ENCODE results near the gene APBB1IP.
A peak's percentile ranks its signal among the peaks of the same experiment; 100 is the strongest.
"Not testable (repeated sequence)": the region's sequence is repeated elsewhere in the genome, so short reads cannot be mapped to it uniquely, and the experiment has no call there.

Gene APBB1IP

DNA sequence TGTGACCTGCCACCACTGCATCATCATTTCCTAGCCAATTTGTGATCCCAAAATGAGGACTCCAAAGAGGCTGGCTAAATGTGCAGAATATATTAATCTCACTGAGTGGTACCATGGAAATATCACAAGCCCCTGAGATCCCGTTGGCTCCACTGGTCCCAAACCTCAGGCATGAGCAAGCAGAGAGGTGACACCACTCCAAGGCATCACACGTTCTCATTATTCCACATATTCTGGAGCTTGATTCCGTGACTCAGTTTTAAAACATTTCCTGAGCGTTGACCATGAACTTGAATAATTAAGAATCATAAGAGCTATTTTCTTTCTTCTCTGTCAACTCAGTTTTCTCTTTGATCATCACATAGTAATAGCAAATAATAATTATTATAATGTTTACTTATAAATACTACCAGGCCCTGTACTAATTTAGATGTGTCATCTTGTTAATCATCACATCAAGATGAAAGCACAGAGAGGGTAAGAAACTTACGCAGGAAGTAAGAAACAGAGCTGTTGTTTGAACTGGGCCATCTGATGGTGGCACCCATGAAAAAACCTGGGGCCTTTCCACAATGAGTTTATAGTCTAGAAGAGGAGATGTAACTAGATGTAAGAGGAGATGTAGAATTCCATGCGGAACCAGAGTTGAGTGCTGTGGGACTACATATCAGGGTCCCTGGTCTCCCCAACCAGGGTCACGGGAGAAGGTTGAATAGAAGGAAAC is 3.5 kb downstream of the APBB1IP start:
- DNase-seq: peak in 1 of 5 experiments; percentile 57

DNA sequence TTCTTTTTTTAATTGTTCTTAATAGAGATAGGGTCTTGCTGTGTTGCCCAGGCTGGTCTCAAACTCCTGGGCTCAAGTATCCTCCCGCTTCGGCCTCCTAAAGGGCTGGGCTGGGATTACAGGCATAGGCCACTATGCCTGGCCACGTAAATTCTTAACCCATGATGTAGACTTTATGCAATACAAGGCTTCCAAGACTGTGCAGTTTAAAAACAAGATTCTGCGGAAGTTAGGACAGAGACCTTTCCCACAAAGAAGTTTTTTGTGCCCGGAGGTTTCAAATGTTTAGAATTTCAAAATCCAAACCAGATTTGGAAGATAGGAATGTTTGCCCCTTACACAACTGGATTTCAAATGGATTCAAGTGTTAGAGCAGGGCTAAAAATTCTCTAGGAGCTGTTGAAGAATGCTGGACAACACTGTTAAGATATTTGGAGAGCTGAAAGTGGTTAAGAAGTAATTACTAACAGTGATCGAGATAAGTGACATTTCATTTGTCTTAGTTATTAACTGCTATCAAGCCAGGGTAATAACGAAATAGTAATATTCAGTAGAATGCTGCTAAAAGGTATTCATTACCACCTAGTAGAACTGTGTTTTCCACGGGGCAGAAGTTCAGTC is 7.4 kb downstream of the APBB1IP start:
- DNase-seq: no peak

GRCh38 chr10:26446258-26446657 is 8.1 kb downstream of the APBB1IP start:
- peak in 1 of 5 experiments; percentile 66 for DNase-seq

DNA sequence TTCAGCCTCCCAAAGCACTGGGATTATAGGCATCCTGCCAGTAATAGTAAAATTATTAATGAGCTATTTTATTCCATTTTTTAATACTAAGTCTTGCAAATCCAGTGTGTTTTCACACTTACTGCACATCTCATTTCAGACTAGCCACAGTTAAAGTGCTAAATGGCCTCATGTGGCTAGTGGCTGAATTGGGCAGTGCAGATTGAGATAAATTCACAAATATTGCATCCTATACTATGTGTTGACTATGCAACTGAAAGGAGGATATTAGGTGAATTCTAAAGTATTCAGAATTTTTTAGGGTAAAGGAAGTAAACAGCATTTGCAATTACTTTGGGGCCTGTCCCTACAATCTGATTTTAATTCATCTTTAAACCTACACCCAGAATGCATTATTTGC is 10.2 kb downstream of the APBB1IP start:
- peak in 1 of 5 experiments; percentile 42 for DNase-seq

GRCh38 chr10:26448706-26449435 is 10.7 kb downstream of the APBB1IP start:
- peak in 4 of 5 experiments; percentile 8 to 94 (median 76) for DNase-seq

GRCh38 chr10:26449726-26450125 is 11.6 kb downstream of the APBB1IP start:
- no peak for DNase-seq

DNA sequence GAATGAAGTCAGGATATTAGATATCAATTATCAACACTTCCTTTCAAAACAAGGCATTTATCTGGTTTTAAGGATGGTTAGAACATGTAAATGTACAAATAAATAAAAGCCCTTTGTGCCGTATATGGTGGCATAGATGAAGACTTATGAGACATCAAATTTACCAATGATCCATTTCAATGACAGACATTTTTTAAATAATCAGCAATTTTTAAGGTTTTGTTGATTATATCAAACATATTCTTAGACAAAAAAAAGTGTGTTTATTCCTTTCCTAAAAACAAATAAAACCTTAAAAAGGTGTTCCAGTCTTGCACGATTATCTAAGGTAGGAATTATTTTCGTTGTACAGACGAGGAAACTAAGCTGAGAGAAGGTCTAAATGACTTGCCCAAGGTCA is 13.8 kb downstream of the APBB1IP start:
- DNase-seq: no peak

DNA sequence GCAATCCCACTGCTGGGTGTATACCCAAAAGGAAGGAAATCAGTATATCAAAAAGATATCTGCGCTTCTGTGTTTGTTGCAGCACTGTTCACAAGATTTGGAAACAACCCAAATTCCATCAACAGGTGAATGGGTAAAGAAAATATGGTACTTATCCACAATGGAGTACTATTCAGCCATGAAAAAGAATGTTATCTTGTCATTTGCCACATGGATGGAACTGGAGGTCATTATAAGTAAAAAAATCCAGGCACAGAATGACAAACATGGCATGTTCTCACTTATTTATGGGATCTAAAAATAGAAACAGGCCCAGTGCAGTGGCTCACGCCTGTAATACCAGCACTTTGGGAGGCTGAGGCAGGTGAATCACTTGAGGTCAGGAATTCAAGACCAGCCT is 15.7 kb downstream of the APBB1IP start:
- no peak for DNase-seq

DNA sequence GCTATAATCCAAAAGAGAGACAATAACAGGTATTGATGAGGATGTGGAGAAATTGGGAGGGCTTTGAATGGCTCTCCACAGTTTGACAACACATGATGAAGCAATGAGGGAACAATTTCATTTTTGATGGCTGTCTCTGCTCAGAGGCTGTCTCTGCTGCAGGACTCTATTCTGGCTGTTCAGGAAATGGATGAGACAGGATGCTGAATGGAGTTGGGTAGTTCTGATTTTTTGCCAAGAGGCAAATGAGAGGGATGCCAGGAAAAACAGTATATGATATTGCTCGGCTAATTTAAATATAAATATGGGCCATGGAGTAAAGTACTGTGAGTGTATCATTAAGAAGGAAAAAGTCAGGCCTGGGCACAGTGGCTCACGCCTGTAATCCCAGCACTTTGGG is 16.8 kb downstream of the APBB1IP start:
- DNase-seq: no peak

DNA sequence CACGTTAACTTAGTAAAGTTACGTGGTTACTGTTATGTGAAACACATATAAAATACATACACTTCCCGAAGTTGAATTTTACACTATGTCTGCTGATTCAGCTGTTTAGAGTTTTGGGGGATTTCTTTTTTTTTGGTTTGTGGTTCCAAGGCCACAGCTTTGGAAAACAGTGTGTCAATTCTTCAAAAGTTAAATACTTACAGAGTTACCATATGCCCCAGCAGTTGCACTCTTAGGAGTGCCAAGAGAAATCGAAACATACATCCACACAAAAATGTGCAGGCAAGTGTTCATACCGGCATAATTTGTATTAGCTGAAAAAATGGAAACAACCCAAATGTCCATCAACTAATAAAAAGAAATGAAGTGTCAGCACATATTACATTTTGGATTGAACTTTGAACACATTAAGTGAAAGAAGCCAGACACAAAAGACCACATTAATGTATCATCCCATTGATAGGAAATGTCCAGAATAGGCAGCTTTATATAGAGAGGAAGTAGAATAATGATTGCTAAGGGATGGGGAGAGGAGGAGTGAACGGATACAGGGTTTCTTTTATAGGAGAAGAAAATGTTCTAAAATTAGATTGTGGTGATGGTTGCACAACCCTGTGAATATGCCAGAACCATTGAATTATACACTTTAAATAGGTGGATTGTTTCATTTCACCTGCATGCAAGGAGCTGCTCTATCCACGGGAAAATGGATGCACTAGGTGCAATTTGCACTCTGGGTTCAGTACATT is 17.6 kb downstream of the APBB1IP start:
- no peak for DNase-seq

- no peak for DNase-seq
These were observed 18.9 kb downstream of the APBB1IP start for GRCh38 chr10:26457088-26457487.

DNA sequence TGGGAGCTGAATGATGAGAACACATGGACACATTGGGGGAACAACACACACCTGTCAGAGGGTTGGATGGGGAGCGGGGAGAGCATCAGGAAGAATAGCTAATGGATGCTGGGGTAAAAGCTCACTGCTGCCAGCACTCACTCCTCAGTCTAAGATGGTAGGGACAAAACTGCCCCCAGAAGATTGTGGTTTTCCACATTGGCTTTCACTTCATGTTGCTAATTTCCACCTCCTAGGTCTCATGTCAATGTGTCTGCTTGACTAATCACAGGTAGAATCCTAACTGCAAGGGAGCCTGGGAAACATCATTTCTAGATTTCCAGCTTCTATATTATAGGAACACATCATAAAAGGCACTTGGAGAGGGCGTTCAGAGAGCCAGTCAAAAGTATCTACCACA is 22.6 kb downstream of the APBB1IP start:
- DNase-seq: no peak

DNA sequence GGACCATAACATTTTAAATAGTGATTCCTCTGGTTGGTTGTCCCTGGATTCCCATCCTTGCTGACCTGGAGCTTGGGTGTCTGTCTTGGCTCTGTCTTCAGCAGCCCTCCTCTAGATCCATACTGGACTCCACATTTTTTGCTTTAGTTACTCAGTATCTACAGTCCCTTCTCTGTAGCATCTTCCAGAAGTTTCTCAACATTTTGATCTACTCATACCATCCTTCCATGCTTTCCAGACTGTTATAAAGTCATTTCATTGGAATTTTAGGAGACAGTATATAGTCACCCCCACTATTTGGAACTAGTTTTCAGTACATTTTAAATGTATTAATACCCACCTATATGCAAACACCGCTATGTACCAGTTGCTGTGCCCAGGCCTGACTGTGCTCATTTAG is 25.8 kb downstream of the APBB1IP start:
- no peak for DNase-seq

- DNase-seq: no peak
These were observed 26.6 kb downstream of the APBB1IP start for GRCh38 chr10:26464632-26465280.

- not testable (repeated sequence) for DNase-seq
These were observed 28.4 kb downstream of the APBB1IP start for GRCh38 chr10:26466531-26466930.

- peak in 1 of 5 experiments; percentile 67 for DNase-seq
These were observed 29.5 kb downstream of the APBB1IP start for GRCh38 chr10:26467639-26468038.

GRCh38 chr10:26468291-26468690 is 30.1 kb downstream of the APBB1IP start:
- no peak for DNase-seq

DNA sequence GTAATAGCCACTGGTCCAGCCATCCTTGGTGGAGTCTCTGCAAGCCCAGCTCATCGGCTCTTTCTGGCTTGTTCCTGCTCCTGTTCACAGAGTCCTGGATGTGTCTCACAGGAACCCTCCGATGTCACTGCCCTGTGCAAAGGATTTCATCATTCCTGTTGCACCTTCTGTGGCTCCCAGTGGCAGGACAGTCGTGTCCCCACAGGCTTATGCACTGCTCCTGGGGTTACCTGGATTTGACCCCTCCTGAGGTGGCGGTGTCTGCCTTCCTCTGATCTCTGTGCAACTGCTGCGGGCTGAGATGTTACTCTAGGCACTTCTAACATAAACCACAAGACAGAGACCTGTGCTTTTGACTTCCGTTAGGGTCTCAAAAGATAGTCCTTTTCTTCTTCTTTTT is 30.6 kb downstream of the APBB1IP start:
- DNase-seq: peak in 3 of 5 experiments; percentile 46 to 73 (median 65)

DNA sequence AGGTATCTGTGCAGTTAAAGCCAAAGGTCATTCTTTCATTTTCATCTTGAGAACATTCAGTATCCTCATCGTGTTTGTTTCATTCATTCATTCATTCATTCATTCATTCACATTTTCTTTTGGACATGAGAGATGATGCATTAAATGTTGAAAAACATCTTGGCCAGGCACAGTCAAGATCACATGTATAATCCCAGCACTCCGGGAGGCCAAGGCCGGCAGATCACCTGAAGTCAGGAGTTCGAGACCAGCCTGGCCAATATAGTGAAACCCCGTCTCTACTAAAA is 34.3 kb downstream of the APBB1IP start:
- no peak for DNase-seq

- DNase-seq: peak in 1 of 5 experiments; percentile 27
These were observed 35.9 kb downstream of the APBB1IP start for GRCh38 chr10:26474026-26474425.

- DNase-seq: peak in 1 of 5 experiments; percentile 74
These were observed 36.7 kb downstream of the APBB1IP start for GRCh38 chr10:26474845-26475244.

DNA sequence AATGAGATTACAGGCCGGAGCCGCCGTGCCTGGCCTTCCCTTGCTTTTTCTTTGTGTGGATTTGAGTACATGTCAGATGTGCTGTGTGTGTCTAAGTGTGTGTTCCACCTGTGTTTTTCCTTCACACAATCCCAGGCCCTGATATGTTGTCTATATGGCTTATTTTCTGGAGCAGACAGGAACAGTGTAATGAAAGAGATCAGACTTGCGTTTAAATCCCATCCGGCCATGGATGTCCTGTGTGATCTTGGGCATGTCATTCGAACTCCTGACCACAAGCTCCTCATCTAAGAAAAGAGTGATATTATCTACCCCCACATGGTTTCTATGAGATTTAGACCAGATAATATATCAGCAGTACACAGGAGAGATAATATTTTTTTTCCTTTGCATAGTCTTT is 37.2 kb downstream of the APBB1IP start:
- DNase-seq: peak in 1 of 5 experiments; percentile 82

DNA sequence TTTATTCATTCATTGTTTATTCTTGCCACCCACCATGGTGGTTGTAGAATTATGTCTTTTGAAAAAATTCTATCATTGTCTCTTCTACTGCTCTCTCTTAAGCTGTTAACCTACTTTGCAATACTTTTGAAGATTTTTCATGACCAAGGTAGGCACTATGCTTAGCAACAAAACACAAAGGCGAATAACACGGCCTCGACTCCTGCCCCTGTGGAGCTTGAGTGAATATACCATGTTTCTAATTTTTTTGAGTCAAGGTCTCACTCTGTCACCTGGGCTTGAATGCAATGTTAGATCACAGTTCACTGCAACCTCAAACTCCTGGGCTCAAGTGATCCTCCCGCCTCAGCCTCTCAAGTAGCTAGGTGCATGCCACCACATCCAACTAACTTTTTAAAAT is 39.4 kb downstream of the APBB1IP start:
- DNase-seq: no peak
